ENCODE results near the gene ANGEL2. TPM values are rescaled to one million over a fixed set of nuclear protein-coding genes. Genes with fewer than 3 reads are reported as not detected.
"Not testable (repeated sequence)": the region's sequence is repeated elsewhere in the genome, so short reads cannot be mapped to it uniquely, and the experiment has no call there.

The ANGEL2 gene
- polyA plus RNA-seq, 4 donors = 5.7 to 32.2 (median 9.9) TPM

GRCh38 chr1:213034713-213035112 lies 19.0 kb upstream of the ANGEL2 start:
- Histone ChIP-seq H3K27ac (ENCODE audit: low read depth in 1 of 3, low read length in 2 of 3) (no peak overlapping the region), H3K36me3 (ENCODE audit: control insufficient read depth in 3 of 3, insufficient read depth in 2 of 3, low read depth in 1 of 3, low read length in 3 of 3) (no peaks in the 10 kb centered on the region), H3K4me3 (ENCODE audit: low read depth in 1 of 3, low read length in 3 of 3) (no peak overlapping the region), H3K9me3 (ENCODE audit: control insufficient read depth in 2 of 2, insufficient read depth in 1 of 2, low read depth in 1 of 2, low read length in 1 of 2) (no peaks in the 10 kb centered on the region), H3K27me3 (ENCODE audit: control insufficient read depth in 3 of 3, insufficient read depth in 3 of 3, low read length in 3 of 3) (peaks cover 0 to 8% (median 2%) of the 10 kb centered on the region in 3 donors), H3K4me1 (ENCODE audit: control insufficient read depth in 3 of 3, insufficient read depth in 2 of 3, low read depth in 1 of 3, low read length in 2 of 3) (no peaks in the 10 kb centered on the region)
- FAIRE-seq (no peak), DNase-seq (no peak)
- 95 to 100% (median 98%) methylated on average over 1 of the region's 1 CpG for WGBS, 3 donors

- FAIRE-seq (no peak), DNase-seq (no peak)
Observed at GRCh38 chr1:213032651-213033050, 17.0 kb upstream of the ANGEL2 start.

GRCh38 chr1:213027024-213027423 lies 11.4 kb upstream of the ANGEL2 start:
- WGBS, 3 donors = 82 to 88% (median 84%) methylated on average over 3 of the region's 3 CpGs
- not testable (repeated sequence) for H3K4me3 ChIP-seq (ENCODE audit: low read depth in 1 of 3, low read length in 3 of 3); FAIRE-seq

More at GRCh38 chr1:213032651-213033050, 17.0 kb upstream of the ANGEL2 start:
- no peaks in the 10 kb centered on the region for H3K9me3 ChIP-seq (ENCODE audit: control insufficient read depth in 2 of 2, insufficient read depth in 1 of 2, low read depth in 1 of 2, low read length in 1 of 2)
- H3K27me3 ChIP-seq (ENCODE audit: control insufficient read depth in 3 of 3, insufficient read depth in 3 of 3, low read length in 3 of 3) = peaks cover 0 to 8% (median 2%) of the 10 kb centered on the region in 3 donors
- no peak overlapping the region for H3K4me3 ChIP-seq (ENCODE audit: low read depth in 1 of 3, low read length in 3 of 3)
- H3K4me1 ChIP-seq (ENCODE audit: control insufficient read depth in 3 of 3, insufficient read depth in 2 of 3, low read depth in 1 of 3, low read length in 2 of 3) = no peaks in the 10 kb centered on the region
- no peak overlapping the region for H3K27ac ChIP-seq (ENCODE audit: low read depth in 1 of 3, low read length in 2 of 3)
- H3K36me3 ChIP-seq (ENCODE audit: control insufficient read depth in 3 of 3, insufficient read depth in 2 of 3, low read depth in 1 of 3, low read length in 3 of 3) = no peaks in the 10 kb centered on the region

GRCh38 chr1:213020016-213020415 lies 4.3 kb upstream of the ANGEL2 start:
- no peaks in the 10 kb centered on the region for H3K27me3 ChIP-seq (ENCODE audit: control insufficient read depth in 3 of 3, insufficient read depth in 3 of 3, low read length in 3 of 3)
- WGBS, 3 donors = 97 to 100% (median 100%) methylated on average over 3 of the region's 3 CpGs
- H3K9me3 ChIP-seq (ENCODE audit: control insufficient read depth in 2 of 2, insufficient read depth in 1 of 2, low read depth in 1 of 2, low read length in 1 of 2) = no peaks in the 10 kb centered on the region
- no peaks in the 10 kb centered on the region for H3K36me3 ChIP-seq (ENCODE audit: control insufficient read depth in 3 of 3, insufficient read depth in 2 of 3, low read depth in 1 of 3, low read length in 3 of 3)
- DNase-seq (no peak), FAIRE-seq (no peak)
- H3K4me1 ChIP-seq (ENCODE audit: control insufficient read depth in 3 of 3, insufficient read depth in 2 of 3, low read depth in 1 of 3, low read length in 2 of 3) = no peaks in the 10 kb centered on the region
- H3K27ac ChIP-seq (ENCODE audit: low read depth in 1 of 3, low read length in 2 of 3) = no peak overlapping the region
- no peak overlapping the region for H3K4me3 ChIP-seq (ENCODE audit: low read depth in 1 of 3, low read length in 3 of 3)

More at GRCh38 chr1:213027024-213027423, 11.4 kb upstream of the ANGEL2 start:
- not testable (repeated sequence) for H3K4me1 ChIP-seq (ENCODE audit: control insufficient read depth in 3 of 3, insufficient read depth in 2 of 3, low read depth in 1 of 3, low read length in 2 of 3); DNase-seq; H3K9me3 ChIP-seq (ENCODE audit: control insufficient read depth in 2 of 2, insufficient read depth in 1 of 2, low read depth in 1 of 2, low read length in 1 of 2); H3K27ac ChIP-seq (ENCODE audit: low read depth in 1 of 3, low read length in 2 of 3); H3K27me3 ChIP-seq (ENCODE audit: control insufficient read depth in 3 of 3, insufficient read depth in 3 of 3, low read length in 3 of 3); H3K36me3 ChIP-seq (ENCODE audit: control insufficient read depth in 3 of 3, insufficient read depth in 2 of 3, low read depth in 1 of 3, low read length in 3 of 3)

DNA sequence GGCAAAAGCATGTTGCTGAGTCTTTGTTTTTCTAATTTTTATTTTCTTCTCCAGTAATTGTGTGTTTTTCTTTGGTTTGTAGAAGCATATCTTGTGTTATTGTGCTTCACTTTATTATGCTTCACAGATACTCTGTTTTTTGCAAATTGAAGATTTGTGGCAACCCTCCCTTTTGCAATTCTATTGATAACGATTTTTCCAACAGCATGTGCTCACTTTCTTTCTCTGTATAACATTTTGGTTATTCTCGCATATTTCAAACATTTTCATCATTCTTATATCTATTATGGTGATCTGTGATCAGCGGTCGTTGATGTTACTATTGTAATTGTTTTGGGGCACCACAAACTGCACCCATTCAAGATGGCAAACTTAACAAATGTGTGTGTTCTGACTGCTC lies 3.8 kb upstream of the ANGEL2 start:
- DNase-seq (no peak), FAIRE-seq (no peak)
- no peaks in the 10 kb centered on the region for H3K27me3 ChIP-seq (ENCODE audit: control insufficient read depth in 3 of 3, insufficient read depth in 3 of 3, low read length in 3 of 3)
- peaks cover 0 to 3% (median 0%) of the 10 kb centered on the region in 3 donors for H3K4me1 ChIP-seq (ENCODE audit: control insufficient read depth in 3 of 3, insufficient read depth in 2 of 3, low read depth in 1 of 3, low read length in 2 of 3)
- H3K27ac ChIP-seq (ENCODE audit: low read depth in 1 of 3, low read length in 2 of 3) = no peak overlapping the region
- H3K36me3 ChIP-seq (ENCODE audit: control insufficient read depth in 3 of 3, insufficient read depth in 2 of 3, low read depth in 1 of 3, low read length in 3 of 3) = no peaks in the 10 kb centered on the region
- H3K4me3 ChIP-seq (ENCODE audit: low read depth in 1 of 3, low read length in 3 of 3) = no peak overlapping the region
- H3K9me3 ChIP-seq (ENCODE audit: control insufficient read depth in 2 of 2, insufficient read depth in 1 of 2, low read depth in 1 of 2, low read length in 1 of 2) = no peaks in the 10 kb centered on the region
- 90 to 91% (median 90%) methylated on average over 4 of the region's 4 CpGs for WGBS, 3 donors

DNA sequence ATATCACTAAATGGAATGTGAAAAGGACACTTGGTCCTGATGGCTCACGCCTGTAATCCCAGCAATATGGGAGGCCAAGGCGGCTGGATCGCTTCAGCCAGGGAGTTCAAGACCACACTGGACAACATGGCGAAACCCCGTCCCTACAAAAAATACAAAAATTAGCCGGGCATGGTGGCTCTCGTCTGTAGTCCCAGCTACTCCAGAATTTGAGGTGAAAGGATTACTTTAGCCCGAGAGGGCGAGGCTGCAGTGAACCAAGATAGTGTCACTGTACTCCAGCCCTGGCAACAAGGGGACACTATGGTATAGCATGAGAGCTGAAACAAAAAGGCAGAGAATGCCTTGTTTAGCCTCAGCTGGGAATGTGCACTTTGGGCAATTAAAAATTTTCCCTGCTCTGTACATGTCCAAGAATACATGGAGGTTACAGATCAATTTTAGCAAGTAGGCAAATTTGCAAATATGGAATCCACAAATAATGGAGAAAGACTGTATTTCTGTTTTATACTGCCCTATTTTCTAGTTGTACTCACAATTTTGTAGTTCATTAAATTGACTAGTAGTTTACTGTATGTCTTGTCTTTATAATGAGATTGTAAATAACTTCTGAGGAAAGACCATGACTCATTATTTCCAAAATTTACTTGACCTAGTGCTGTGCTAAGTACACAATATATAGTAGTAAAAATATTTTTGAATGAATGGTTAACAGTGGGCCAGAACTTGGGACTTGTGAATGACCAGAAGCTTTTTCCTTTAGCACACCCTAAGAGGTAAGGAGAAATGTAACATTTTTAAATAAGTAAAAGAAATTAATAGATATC lies 2.0 kb upstream of the ANGEL2 start:
- Histone ChIP-seq H3K27ac (ENCODE audit: low read depth in 1 of 3, low read length in 2 of 3) (no peak overlapping the region), H3K36me3 (ENCODE audit: control insufficient read depth in 3 of 3, insufficient read depth in 2 of 3, low read depth in 1 of 3, low read length in 3 of 3) (no peaks in the 10 kb centered on the region), H3K4me3 (ENCODE audit: low read depth in 1 of 3, low read length in 3 of 3) (no peak overlapping the region), H3K9me3 (ENCODE audit: control insufficient read depth in 2 of 2, insufficient read depth in 1 of 2, low read depth in 1 of 2, low read length in 1 of 2) (no peaks in the 10 kb centered on the region), H3K27me3 (ENCODE audit: control insufficient read depth in 3 of 3, insufficient read depth in 3 of 3, low read length in 3 of 3) (no peaks in the 10 kb centered on the region), H3K4me1 (ENCODE audit: control insufficient read depth in 3 of 3, insufficient read depth in 2 of 3, low read depth in 1 of 3, low read length in 2 of 3) (peaks cover 0 to 7% (median 1%) of the 10 kb centered on the region in 3 donors)
- FAIRE-seq (no peak), DNase-seq (no peak)
- WGBS, 3 donors = 94 to 95% (median 94%) methylated on average over 9 of the region's 9 CpGs

GRCh38 chr1:213014642-213015041 lies 1.0 kb downstream of the ANGEL2 start:
- FAIRE-seq = no peak
- H3K27me3 ChIP-seq (ENCODE audit: control insufficient read depth in 3 of 3, insufficient read depth in 3 of 3, low read length in 3 of 3) = no peaks in the 10 kb centered on the region
- peaks cover 0 to 2% (median 0%) of the 10 kb centered on the region in 3 donors for H3K36me3 ChIP-seq (ENCODE audit: control insufficient read depth in 3 of 3, insufficient read depth in 2 of 3, low read depth in 1 of 3, low read length in 3 of 3)
- WGBS, 3 donors = 9 to 15% (median 14%) methylated on average over 7 of the region's 7 CpGs
- H3K4me3 ChIP-seq (ENCODE audit: low read depth in 1 of 3, low read length in 3 of 3) = peak overlapping the region; percentile 52 to 74 (median 70)
- no peaks in the 10 kb centered on the region for H3K9me3 ChIP-seq (ENCODE audit: control insufficient read depth in 2 of 2, insufficient read depth in 1 of 2, low read depth in 1 of 2, low read length in 1 of 2)
- H3K27ac ChIP-seq (ENCODE audit: low read depth in 1 of 3, low read length in 2 of 3) = peak overlapping the region in 2 of 3 donors; percentile 73 to 95
- peaks cover 0 to 7% (median 1%) of the 10 kb centered on the region in 3 donors for H3K4me1 ChIP-seq (ENCODE audit: control insufficient read depth in 3 of 3, insufficient read depth in 2 of 3, low read depth in 1 of 3, low read length in 2 of 3)
- DNase-seq = peak in 1 of 2 donors; percentile 4

DNA sequence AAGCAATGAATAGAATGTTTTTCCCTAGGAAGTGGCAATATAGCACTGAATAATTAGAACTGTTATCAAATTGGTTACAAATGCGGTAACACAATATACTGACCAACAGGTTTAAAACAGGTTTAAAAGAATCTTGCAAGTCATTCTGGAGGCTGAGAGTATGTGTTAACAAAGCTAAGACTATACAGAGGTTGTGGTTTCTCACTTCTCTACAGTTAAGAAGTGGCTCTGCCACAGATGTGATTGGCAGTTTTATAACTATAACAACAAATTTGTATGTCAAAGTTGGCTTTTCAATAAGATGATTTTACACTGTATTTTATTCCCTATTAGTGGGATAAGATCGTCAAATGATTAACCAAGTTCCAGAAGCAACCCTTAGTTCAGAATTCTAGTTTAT lies 7.1 kb downstream of the ANGEL2 start:
- DNase-seq = no peak
- no peak for FAIRE-seq
- WGBS, 3 donors = 75 to 92% (median 80%) methylated on average over 2 of the region's 2 CpGs
- H3K36me3 ChIP-seq (ENCODE audit: control insufficient read depth in 3 of 3, insufficient read depth in 2 of 3, low read depth in 1 of 3, low read length in 3 of 3) = peaks cover 0 to 13% (median 5%) of the 10 kb centered on the region in 3 donors
- no peak overlapping the region for H3K4me3 ChIP-seq (ENCODE audit: low read depth in 1 of 3, low read length in 3 of 3)
- no peak overlapping the region for H3K27ac ChIP-seq (ENCODE audit: low read depth in 1 of 3, low read length in 2 of 3)
- no peaks in the 10 kb centered on the region for H3K27me3 ChIP-seq (ENCODE audit: control insufficient read depth in 3 of 3, insufficient read depth in 3 of 3, low read length in 3 of 3)
- H3K4me1 ChIP-seq (ENCODE audit: control insufficient read depth in 3 of 3, insufficient read depth in 2 of 3, low read depth in 1 of 3, low read length in 2 of 3) = no peaks in the 10 kb centered on the region
- H3K9me3 ChIP-seq (ENCODE audit: control insufficient read depth in 2 of 2, insufficient read depth in 1 of 2, low read depth in 1 of 2, low read length in 1 of 2) = no peaks in the 10 kb centered on the region
